Transverse colon (tissue), 4 donors: ENCODE results near the gene CACNA1B.

Source experiments
- EP300 ChIP-seq: sonication (generic); formaldehyde crosslinking; IDR thresholded peaks from one replicate; pipeline ENCODE4 v1.6.1; 2017; ENCODE audit warnings: antibody characterized with exemption, low read depth
- POLR2A ChIP-seq: fragments of 450-650 bp; IDR thresholded peaks from one replicate; pipeline ENCODE4 v1.6.1; 2016; ENCODE audit warnings: antibody characterized with exemption, mild to moderate bottlenecking, moderate library complexity
- POLR2AphosphoS5 ChIP-seq, 3 donors: sonication (generic); formaldehyde crosslinking; IDR thresholded peaks; one replicate each; pipeline ENCODE4 v1.6.1; 2016; ENCODE audit warnings: antibody characterized with exemption in 3 of 3
- TF ChIP-seq, protein P1 (sequence below), 5 experiments: fragments of 200-600 bp in 3 of 5; fragments of 450-650 bp in 2 of 5; sonication (generic) in 3 of 5; IDR thresholded peaks; 1 replicate in 2 of 5; 2 replicates in 3 of 5; pipeline ENCODE4 v1.5.1; 2016 to 2017; ENCODE audit warnings: antibody characterized with exemption in 5 of 5, inconsistent platforms in 3 of 5, mild to moderate bottlenecking in 2 of 5, moderate library complexity in 1 of 5

DNA sequence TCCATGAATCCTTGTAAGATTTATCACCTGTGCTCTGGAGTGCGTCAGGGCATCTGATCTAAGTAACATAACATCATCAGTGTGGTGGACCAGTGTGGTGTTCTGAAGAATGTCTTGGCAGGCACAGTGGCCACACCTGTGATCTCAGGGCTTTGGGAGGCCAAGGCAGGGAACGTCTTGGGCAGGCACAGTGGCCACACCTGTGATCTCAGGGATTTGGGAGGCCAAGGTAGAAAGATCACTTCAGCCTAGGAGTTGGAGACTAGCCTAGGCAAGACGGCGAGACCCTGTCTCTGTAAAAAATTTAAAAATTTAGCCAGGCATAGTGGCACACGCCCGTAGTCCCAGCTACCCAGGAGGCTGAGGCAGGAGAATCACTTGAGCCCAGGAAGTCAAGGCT is 185.5 kb downstream of the CACNA1B start:
- TF ChIP-seq, protein P1, sequence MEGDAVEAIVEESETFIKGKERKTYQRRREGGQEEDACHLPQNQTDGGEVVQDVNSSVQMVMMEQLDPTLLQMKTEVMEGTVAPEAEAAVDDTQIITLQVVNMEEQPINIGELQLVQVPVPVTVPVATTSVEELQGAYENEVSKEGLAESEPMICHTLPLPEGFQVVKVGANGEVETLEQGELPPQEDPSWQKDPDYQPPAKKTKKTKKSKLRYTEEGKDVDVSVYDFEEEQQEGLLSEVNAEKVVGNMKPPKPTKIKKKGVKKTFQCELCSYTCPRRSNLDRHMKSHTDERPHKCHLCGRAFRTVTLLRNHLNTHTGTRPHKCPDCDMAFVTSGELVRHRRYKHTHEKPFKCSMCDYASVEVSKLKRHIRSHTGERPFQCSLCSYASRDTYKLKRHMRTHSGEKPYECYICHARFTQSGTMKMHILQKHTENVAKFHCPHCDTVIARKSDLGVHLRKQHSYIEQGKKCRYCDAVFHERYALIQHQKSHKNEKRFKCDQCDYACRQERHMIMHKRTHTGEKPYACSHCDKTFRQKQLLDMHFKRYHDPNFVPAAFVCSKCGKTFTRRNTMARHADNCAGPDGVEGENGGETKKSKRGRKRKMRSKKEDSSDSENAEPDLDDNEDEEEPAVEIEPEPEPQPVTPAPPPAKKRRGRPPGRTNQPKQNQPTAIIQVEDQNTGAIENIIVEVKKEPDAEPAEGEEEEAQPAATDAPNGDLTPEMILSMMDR (IDR thresholded peaks at IDR 0.05) = no peak
- no peak for TF ChIP-seq POLR2AphosphoS5 (IDR thresholded peaks at IDR 0.05)
- no peak for TF ChIP-seq POLR2A
- no peak for TF ChIP-seq EP300
